GM20000 (cell line): ENCODE data around the gene PHACTR2.
"Not testable (repeated sequence)": the region's sequence is repeated elsewhere in the genome, so short reads cannot be mapped to it uniquely, and the experiment has no call there.

ENCODE experiments used
- DNase-seq: peaks from one replicate; pipeline ENCODE4 v3.0.0; 2012; ENCODE audit warnings: low spot score
- CTCF ChIP-seq: IDR thresholded peaks from 2 replicates; pipeline ENCODE4 v1.5.1; 2012; ENCODE audit warnings: mild to moderate bottlenecking, control low read depth; ENCODE audit errors: extremely low read depth, missing control alignments

Gene PHACTR2

DNA sequence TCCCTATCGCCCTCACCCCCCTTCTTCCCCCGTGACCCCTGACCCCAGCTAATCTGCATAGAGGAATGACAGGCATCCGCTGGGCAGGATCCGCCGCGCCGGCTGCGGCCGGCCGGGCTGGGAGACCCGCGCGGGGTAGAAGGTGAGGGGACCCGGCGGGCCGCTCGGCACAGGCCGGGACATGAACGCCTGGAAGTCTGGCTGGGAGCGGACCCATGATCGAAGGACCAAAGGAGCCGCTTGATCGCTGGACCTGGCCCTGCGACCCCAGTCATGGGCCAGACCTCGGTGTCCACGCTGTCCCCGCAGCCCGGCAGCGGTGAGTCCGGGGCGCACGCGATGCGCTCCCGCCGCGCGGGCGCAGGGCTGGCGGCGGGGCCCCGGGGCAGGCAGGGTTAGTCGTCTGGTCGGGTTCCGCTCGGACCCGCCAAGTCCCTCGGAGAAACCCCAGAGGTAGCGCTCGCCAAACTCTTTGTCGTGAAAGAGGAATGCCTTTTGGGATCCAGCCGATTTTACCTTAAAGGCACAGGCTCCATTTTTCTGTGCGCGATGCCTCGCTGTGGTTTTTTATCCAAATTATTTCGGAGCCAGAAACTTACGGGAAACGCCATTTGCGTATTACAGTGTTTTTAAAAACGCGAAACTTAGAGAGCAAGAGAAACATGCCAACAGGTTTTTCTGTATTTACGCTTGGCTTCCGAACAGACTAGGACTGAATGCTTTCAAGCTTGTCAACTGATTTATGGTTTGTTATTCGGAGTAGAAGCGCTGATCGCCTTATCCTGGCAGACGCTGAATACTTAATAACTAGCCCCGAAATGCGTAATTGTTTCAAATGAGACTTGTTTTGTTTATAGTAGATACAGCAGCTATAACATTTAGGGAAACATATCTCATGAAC, at the start of gene PHACTR2:
TSS of gene PHACTR2 (plus strand) at position 75 of the 901 bp plus-strand sequence. CDS start at position 274, 199 bp downstream.
- peak; percentile 71 for DNase-seq
- no peak for TF ChIP-seq CTCF

DNA sequence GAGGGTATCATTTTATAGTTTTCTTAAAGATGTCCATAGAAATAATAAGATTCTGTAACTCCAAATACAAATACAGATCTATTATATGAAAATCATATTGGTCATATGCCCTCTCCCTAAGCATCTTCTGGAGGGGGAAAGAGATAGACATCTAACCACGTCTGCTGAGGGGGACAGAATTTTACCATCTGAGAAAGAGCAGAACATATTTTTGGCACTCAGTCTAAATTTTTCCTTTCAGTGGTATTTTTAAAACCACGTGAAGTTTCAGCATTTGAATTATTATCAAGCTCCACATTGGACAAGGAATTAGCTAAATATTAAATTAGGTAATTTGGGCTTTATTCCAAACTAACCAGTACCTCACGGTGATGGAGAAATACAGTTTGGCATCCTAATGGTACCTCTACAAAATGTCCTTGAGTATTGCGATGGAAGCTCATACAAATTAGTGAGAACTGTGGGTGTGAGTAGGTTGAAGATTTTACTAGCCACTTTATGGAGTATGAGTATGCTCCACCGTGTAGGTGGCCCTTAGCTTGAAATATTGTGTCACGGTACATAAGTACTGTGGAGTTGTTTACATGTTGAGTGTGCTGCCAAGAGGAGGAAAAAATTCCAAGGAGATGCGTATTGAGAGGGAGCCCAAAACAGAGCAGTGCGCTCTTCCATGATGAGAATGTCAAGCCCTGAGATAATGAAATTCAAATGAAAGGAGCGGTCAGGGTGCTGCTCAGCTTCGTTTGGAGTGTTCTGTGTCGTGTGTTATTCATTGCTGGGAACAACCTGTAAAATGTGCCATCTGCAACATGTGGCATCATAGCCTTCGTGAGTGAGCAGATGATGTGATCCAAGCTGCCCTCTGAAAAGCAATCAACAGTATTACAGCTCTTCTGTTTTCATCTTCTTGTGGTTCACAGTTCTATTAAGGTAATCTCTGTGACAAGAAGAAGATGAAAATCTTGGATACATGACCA, 48.4 kb upstream of the PHACTR2 start:
- no peak for TF ChIP-seq CTCF
- no peak for DNase-seq

GRCh38 chr6:143631196-143631595, 46.6 kb upstream of the PHACTR2 start:
- DNase-seq = not testable (repeated sequence)

DNA sequence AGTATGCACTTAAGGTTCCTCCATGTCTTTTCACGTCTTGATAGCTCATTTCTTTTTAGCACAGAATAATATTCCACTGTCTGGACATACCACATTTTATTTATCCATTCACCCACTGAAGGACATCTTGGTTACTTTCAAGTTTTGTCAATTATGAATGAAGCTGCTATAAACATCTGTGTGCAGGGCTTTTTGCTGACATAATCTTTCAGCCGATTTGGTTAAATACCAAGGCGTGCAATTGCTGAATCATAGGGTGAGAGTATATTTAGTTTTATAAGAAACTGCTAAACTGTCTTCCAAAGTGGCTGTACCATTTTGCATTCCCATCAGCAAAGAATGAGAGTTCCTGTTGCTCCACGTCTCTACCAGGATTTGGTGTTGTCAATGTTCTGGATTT, 44.9 kb upstream of the PHACTR2 start:
- TF ChIP-seq CTCF = no peak
- DNase-seq = no peak

DNA sequence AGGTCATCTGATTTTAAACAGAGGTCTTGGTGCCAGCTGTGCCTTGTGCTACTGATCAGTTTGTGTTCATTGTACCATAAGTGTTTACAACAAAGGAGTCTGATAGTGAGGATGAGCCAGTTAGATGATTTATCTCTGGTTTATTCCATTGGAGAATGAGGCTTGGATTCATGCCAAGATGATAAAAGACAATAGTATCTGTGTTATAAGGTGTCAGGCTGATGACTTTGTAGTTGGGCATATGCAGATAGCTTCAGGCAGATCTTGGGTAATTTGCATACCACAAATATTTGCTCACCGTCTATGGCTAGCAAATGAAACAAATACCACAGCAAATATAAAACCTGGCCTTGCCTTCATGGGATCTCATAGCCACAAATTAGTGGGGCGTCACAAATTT, 43.3 kb upstream of the PHACTR2 start:
- TF ChIP-seq CTCF = no peak
- DNase-seq = no peak

DNA sequence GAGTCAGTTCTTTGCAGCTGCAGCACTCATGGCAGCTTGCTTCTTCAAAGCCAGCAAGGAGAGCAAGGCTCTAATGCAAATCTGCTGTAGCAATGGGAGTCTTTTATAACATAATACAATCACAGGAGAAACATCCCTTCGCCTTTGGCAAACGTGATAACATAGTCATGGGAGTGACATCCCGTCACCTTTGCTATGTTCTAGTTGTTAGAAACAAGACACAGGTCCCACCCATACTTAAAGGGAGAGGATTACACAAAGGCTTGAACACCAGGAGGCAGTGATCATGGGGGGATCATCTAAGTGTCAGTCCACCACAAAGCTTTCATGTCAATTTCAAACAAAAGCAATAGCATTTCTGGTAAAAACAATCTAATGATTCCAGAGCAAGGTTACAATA, 40.1 kb upstream of the PHACTR2 start:
- no peak for TF ChIP-seq CTCF
- no peak for DNase-seq

- no peak for TF ChIP-seq CTCF
- DNase-seq = no peak
Observed at GRCh38 chr6:143642403-143642802, 35.4 kb upstream of the PHACTR2 start.
